Body of pancreas (tissue), 4 donors: ENCODE results near the gene RHOC. TPM values are rescaled to one million over a fixed set of nuclear protein-coding genes. Genes with fewer than 3 reads are reported as not detected.
"Not testable (repeated sequence)": the region's sequence is repeated elsewhere in the genome, so short reads cannot be mapped to it uniquely, and the experiment has no call there.

ENCODE experiments used
- ATAC-seq: fragments of 150-250 bp; one replicate; pipeline ENCODE4 v1.9.1; 2016
- DNase-seq, 4 donors: peaks; one replicate each; pipeline ENCODE4 v3.0.0-alpha.2; 2019
- H3K27ac ChIP-seq, 4 donors: fragments of 200-600 bp; sonication (generic); 1 replicate in 3 of 4; 2 replicates in 1 of 4; pipeline versions ENCODE4 v1.5.1 to v1.6.1; 2016 to 2019; ENCODE audit warnings: mild to moderate bottlenecking in 1 of 4, mixed read lengths in 1 of 4, moderate library complexity in 1 of 4
- H3K27me3 ChIP-seq, 2 donors: fragments of 200-600 bp; sonication (generic); one replicate each; pipeline ENCODE4 v1.6.0; 2016; ENCODE audit warnings: mild to moderate bottlenecking in 1 of 2
- H3K36me3 ChIP-seq, 2 donors: fragments of 200-600 bp; sonication (generic); replicated peaks in 1 of 2; 2 replicates each; pipeline ENCODE4 v1.5.1; 2016; ENCODE audit warnings: low read depth in 2 of 2; ENCODE audit not compliant: insufficient read depth in 1 of 2
- H3K4me1 ChIP-seq: fragments of 200-600 bp; sonication (generic); one replicate; pipeline ENCODE4 v1.6.0; 2016
- H3K4me3 ChIP-seq, 2 donors: fragments of 200-600 bp; sonication (generic); 1 replicate in 1 of 2; 2 replicates in 1 of 2; pipeline ENCODE4 v1.5.1; 2016 to 2019
- H3K9me3 ChIP-seq, 3 donors: fragments of 200-600 bp; sonication (generic); 1 replicate in 2 of 3; 2 replicates in 1 of 3; pipeline ENCODE4 v1.5.1; 2016
- CTCF ChIP-seq, 7 experiments: fragments of 450-650 bp in 4 of 7; fragments of 200-600 bp in 3 of 7; sonication (generic) in 3 of 7; IDR thresholded peaks; one replicate each; pipeline ENCODE4 v1.5.1; 2016 to 2019; ENCODE audit warnings: antibody characterized with exemption in 7 of 7
- POLR2A ChIP-seq, 3 donors: fragments of 450-650 bp; IDR thresholded peaks; one replicate each; pipeline ENCODE4 v1.6.1; 2016; ENCODE audit warnings: antibody characterized with exemption in 3 of 3, mild to moderate bottlenecking in 2 of 3
- WGBS, 2 donors: methylation state at CpG; one replicate each; pipeline ENCODE4 v1.1.5; 2017; 5-methylcytosine and 5-hydroxymethylcytosine counted together
- intact Hi-C: fragments of 100-400 bp; cut with DNase I; formaldehyde crosslinking; loops from one replicate; pipeline ENCODE4 v1.15.1; 2023
- total RNA-seq, 2 donors: library from RNA; depleted of rRNA; stranded (reverse); fragments of >200 nt; gene quantifications; one replicate each; pipeline ENCODE4 v1.1.0, GENCODE V29; 2016

Gene RHOC
- total RNA-seq, 2 donors from 2014 or later: 75.5 to 136 TPM

DNA sequence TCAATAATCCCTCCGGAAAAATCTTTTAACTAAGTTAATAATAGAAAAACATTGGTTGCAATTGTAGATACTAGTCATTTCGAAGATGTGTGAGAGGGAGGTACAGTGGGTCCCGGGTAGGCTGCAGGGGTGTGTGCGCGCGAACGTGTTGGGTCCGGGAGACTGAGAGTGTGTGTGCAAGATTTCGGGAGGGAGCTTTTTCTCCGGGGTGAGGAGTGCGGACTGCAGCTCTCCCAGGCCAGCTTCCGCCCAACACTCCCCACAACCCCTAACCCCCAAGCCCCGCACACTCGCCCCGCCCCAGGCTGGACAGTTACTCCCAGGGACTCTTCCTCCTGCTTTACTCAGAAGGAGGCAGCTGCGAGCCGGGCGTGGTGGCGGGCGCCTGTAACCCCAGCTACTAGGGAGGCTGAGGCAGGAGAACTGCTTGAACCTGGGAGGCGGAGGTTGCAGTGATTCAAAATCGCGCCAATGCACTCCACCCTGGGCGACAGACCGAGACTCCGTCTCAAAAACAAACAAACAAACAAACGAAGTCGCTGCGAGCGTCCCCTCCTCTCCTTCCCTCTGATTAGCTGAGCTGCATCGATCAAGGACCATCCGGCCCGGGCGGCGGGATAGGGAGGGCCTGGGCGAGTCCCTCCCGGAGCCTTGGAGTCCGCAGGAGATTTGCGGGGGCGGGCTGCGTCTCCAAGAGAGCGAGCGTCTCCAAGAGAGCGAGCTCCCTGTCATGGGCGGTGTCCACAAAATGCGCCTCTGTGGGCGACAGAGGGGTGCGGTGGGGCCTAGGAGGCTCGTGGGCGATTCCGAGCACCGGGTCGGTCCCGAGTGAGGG lies 36.5 kb upstream of the RHOC start:
- Histone ChIP-seq H3K9me3 (no peaks in the 10 kb centered on the region), H3K36me3 (no peaks in the 10 kb centered on the region), H3K4me1 (peaks cover 9% of the 10 kb centered on the region), H3K27ac (no peak overlapping the region), H3K27me3 (peaks cover 0 to 14% of the 10 kb centered on the region in 2 donors), H3K4me3 (no peak overlapping the region)
- no peak for ATAC-seq
- TF ChIP-seq CTCF (IDR thresholded peaks at IDR 0.05) (no peak), POLR2A (IDR thresholded peaks at IDR 0.05) (no peak)
- WGBS, 2 donors: 16 to 32% methylated on average over 12 to 51 of the region's 54 CpGs
- no peak for DNase-seq
- intact Hi-C loops: no loop called here

DNA sequence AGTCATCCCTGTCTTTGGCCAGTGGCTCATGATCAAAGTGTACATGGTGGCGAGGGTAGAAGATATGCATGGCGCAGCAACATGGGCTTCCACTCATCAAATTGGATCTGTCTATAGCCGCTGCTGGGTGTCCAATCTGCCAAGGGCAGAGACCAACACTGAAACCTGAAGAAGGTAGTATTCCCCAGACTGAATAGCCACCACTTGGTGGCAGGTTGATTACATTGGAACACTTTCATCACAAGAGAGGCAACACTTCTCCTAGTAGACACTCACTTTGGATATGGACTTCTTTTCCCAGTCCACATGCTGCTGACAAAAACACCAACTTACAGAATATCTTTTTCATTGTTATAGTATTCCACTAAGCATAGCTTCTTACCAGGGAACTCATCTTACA lies 30.6 kb upstream of the RHOC start:
- ATAC-seq (no peak), DNase-seq (no peak)
- Histone ChIP-seq H3K4me3 (no peak overlapping the region), H3K27ac (no peak overlapping the region), H3K36me3 (no peaks in the 10 kb centered on the region), H3K4me1 (no peaks in the 10 kb centered on the region), H3K27me3 (no peaks in the 10 kb centered on the region), H3K9me3 (no peaks in the 10 kb centered on the region)
- TF ChIP-seq CTCF (IDR thresholded peaks at IDR 0.05): no peak
- no peak for TF ChIP-seq POLR2A (IDR thresholded peaks at IDR 0.05)
- 90 to 98% methylated on average over 3 of the region's 3 CpGs for WGBS, 2 donors
- intact Hi-C loops: no loop called here

- TF ChIP-seq CTCF (IDR thresholded peaks at IDR 0.05) (no peak), POLR2A (IDR thresholded peaks at IDR 0.05) (no peak)
- no peaks in the 10 kb centered on the region for H3K4me1 ChIP-seq
- DNase-seq (no peak), ATAC-seq (no peak)
- no peaks in the 10 kb centered on the region for H3K27me3 ChIP-seq
- no peak overlapping the region for H3K27ac ChIP-seq
- no peaks in the 10 kb centered on the region for H3K9me3 ChIP-seq
- intact Hi-C loops: no loop called here
- H3K36me3 ChIP-seq: no peaks in the 10 kb centered on the region
- no peak overlapping the region for H3K4me3 ChIP-seq
- 90 to 100% methylated on average over 1 of the region's 1 CpG for WGBS, 2 donors
Observed at GRCh38 chr1:112735752-112736151, 28.8 kb upstream of the RHOC start.

GRCh38 chr1:112731451-112731850 lies 24.5 kb upstream of the RHOC start:
- Histone ChIP-seq H3K4me3 (no peak overlapping the region), H3K9me3 (no peaks in the 10 kb centered on the region), H3K36me3 (no peaks in the 10 kb centered on the region), H3K27ac (no peak overlapping the region), H3K4me1 (no peaks in the 10 kb centered on the region), H3K27me3 (no peaks in the 10 kb centered on the region)
- WGBS, 2 donors: 92 to 100% methylated on average over 1 of the region's 1 CpG
- ATAC-seq (no peak), DNase-seq (no peak)
- no peak for TF ChIP-seq POLR2A (IDR thresholded peaks at IDR 0.05)
- no peak for TF ChIP-seq CTCF (IDR thresholded peaks at IDR 0.05)
- intact Hi-C loops: no loop called here

GRCh38 chr1:112729909-112730308 lies 23.0 kb upstream of the RHOC start:
- Histone ChIP-seq H3K36me3 (no peaks in the 10 kb centered on the region), H3K27ac (no peak overlapping the region), H3K4me1 (no peaks in the 10 kb centered on the region), H3K27me3 (no peaks in the 10 kb centered on the region), H3K4me3 (no peak overlapping the region), H3K9me3 (no peaks in the 10 kb centered on the region)
- no peak for TF ChIP-seq CTCF (IDR thresholded peaks at IDR 0.05)
- no peak for TF ChIP-seq POLR2A (IDR thresholded peaks at IDR 0.05)
- WGBS, 2 donors: 42% methylated on average over 1 of the region's 1 CpG; no CpG with 5 or more reads in 1 of the 2 donors
- intact Hi-C loops: loop anchor here (10.0 kb wide), 1 partner anchor 335 kb away; no protein-coding TSS in a partner anchor
- DNase-seq (no peak), ATAC-seq (no peak)

- H3K4me1 ChIP-seq, DNase-seq, H3K36me3 ChIP-seq, H3K4me3 ChIP-seq, ATAC-seq, H3K9me3 ChIP-seq, H3K27ac ChIP-seq, H3K27me3 ChIP-seq: not testable (repeated sequence)
- 49 to 57% methylated on average over 3 of the region's 3 CpGs for WGBS, 2 donors
- intact Hi-C loops: loop anchor here (10.0 kb wide), 1 partner anchor 336 kb away; no protein-coding TSS in a partner anchor
Observed at GRCh38 chr1:112729011-112729410, 22.1 kb upstream of the RHOC start.

GRCh38 chr1:112728306-112728971 lies 21.5 kb upstream of the RHOC start:
- not testable (repeated sequence) for H3K27ac ChIP-seq, H3K27me3 ChIP-seq, H3K36me3 ChIP-seq, H3K4me3 ChIP-seq, DNase-seq, H3K4me1 ChIP-seq, ATAC-seq, H3K9me3 ChIP-seq
- 88 to 94% methylated on average over 26 to 32 of the region's 33 CpGs for whole genome bisulfite sequencing, 2 donors
- intact Hi-C loops: loop anchor here (10.0 kb wide), 1 partner anchor 336 kb away; no protein-coding TSS in a partner anchor
